ENCODE measurements around the gene MUC12.

Gene MUC12

DNA sequence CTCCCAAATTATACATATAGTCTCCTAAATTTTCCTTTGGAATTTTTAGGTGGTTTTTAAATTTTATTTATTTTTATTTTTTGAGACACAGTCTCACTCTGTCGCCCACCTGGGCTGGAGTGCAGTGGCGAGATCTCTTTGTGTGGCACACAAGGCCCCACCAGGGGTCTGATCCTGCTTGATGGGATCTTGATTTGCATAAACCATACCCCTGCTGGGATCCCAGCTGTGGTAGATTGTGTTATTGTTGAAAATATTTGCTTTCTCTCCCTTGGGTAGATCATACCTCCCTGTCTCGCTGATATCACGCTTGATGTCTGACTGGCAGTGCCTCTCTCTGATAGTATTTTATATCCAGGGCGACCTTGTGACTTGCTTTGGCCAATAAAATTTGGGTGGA, 25.7 kb upstream of the MUC12 start:
- H3K4me3 ChIP-seq (ENCODE audit: low read depth, low read length): no peak overlapping the region
- TF ChIP-seq, protein P1, sequence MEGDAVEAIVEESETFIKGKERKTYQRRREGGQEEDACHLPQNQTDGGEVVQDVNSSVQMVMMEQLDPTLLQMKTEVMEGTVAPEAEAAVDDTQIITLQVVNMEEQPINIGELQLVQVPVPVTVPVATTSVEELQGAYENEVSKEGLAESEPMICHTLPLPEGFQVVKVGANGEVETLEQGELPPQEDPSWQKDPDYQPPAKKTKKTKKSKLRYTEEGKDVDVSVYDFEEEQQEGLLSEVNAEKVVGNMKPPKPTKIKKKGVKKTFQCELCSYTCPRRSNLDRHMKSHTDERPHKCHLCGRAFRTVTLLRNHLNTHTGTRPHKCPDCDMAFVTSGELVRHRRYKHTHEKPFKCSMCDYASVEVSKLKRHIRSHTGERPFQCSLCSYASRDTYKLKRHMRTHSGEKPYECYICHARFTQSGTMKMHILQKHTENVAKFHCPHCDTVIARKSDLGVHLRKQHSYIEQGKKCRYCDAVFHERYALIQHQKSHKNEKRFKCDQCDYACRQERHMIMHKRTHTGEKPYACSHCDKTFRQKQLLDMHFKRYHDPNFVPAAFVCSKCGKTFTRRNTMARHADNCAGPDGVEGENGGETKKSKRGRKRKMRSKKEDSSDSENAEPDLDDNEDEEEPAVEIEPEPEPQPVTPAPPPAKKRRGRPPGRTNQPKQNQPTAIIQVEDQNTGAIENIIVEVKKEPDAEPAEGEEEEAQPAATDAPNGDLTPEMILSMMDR (IDR thresholded peaks at IDR 0.05; ENCODE audit: borderline replicate concordance, insufficient read depth, low read depth, low read length): no peak

DNA sequence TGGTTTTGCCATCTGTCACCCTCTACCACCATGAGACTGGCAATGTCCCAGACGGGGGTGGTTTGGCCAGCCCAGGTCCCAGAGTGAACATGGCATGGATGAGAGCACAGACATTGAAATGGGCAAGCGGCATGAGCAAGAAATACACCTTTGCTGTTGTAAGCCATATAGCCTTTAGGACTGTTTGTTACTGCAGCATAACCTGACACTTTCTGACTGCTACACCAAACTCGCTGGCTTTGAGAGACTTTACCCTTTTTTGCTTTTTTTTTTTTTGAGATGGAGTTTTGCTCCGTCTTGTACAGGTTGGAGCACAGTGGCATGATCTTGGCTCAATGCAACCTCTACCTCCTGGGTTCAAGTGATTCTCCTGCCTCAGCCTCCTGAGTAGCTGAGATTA, 25.2 kb upstream of the MUC12 start:
- no peak overlapping the region for H3K4me3 ChIP-seq (ENCODE audit: low read depth, low read length)
- TF ChIP-seq, protein P1 (IDR thresholded peaks at IDR 0.05; ENCODE audit: borderline replicate concordance, insufficient read depth, low read depth, low read length): no peak

DNA sequence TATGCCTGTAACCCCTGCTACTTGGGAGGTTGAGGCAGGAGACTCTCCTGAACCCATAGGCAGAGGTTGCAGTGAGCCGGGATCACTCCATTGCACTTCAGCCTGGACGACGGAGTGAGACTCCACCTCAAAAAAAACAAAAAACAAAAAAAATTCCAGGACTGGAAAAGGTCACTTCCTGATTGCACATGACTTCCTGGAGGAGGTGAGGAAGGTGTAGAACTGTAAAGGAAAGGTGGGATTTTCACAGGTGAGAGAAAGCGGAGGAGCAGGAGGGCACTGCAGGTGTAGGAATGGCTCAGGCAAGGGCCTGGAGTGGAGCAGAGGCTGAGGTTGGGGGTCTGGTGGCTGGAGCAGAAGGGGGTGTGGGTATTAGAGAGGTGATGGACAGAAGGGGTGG, 23.3 kb upstream of the MUC12 start:
- no peak overlapping the region for H3K4me3 ChIP-seq (ENCODE audit: low read depth, low read length)
- TF ChIP-seq, protein P1 (IDR thresholded peaks at IDR 0.05; ENCODE audit: borderline replicate concordance, insufficient read depth, low read depth, low read length): no peak

DNA sequence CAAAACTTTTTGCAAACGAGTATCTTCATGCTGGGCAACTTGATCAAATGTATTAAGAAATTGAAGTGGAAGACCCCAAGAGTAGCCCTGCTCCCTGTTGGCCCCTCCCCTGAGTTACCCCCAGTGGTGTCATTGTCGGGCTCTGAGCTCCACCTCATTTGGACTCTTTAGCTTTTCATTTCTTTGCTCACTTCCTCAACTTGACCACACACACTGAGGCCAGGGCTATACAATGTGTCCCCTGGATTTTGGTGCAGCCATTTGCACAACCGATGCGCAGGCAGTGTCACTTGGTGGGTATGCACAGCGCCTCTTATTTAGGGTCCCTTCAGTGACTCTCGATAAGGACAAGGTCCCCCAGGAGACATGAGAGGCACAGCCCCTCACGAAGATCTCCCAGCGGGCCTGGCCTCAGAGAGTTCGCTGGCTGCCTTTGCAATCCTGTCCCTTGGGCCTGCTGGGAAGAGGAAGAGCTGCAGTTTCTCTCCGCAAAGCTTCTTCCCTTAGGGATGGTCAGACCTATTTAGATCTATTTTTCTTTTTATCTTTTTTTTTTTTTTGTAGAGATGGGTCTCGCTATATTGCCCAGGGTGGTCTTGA, 22.5 kb upstream of the MUC12 start:
- H3K4me3 ChIP-seq (ENCODE audit: low read depth, low read length): no peak overlapping the region
- TF ChIP-seq, protein P1 (IDR thresholded peaks at IDR 0.05; ENCODE audit: borderline replicate concordance, insufficient read depth, low read depth, low read length): no peak

DNA sequence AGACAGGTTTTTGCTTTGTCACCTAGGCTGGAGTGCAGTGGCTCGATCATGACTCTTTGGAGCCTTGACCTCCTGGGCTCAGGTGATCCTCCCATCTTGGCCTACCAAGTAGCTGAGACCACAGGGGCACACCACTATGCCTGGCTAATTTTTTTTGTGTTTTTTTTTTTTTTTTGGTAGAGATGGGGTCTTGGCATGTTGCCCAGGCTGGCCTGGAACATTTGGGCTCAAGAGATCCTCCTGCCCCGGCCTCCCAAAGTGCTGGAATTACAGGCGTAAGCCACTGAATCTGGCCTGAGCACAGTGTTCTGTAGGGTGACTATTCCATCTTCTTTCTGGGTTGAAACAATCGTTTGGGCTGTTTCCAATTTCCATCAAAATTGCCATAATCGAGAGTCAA, 21.6 kb upstream of the MUC12 start:
- TF ChIP-seq, protein P1 (IDR thresholded peaks at IDR 0.05; ENCODE audit: borderline replicate concordance, insufficient read depth, low read depth, low read length): no peak
- H3K4me3 ChIP-seq (ENCODE audit: low read depth, low read length): no peak overlapping the region

DNA sequence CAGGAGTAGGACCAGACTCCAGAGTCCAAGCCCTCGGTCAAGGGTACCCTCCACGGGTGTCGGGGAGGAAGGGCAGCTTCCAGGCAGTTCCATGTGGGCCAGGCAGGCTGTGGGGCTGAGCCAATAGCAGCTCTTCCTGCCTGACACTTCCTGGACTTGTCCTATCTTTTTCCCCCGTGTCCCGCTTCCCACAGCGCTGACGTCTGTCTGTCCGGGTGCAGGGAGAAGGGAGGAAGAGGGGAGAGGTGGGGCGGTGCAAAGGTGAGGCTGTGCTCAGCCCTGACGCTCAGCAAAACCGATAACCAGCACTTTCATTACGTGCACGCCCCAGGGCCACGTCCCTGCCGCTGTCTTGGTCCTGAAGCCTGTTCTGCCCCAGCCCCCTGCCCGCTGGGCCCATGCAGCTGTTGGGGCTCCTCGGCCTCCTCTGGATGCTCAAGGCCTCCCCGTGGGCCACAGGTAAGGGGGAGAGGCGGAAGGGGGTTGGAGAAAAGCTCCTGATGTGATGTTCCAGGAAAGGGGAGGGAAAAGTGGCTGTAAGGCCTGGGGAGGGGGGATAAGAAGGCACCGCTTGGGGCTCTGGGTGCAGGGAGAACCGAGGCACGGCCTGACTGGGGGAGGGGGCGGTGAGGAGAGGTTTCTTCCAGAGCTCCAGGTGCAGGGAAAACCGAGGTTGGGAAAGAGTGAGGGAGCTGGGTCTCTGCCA, 20.0 kb upstream of the MUC12 start, which contains the start of gene MUC3A:
MUC3A (plus strand) TSS at position 308 of the 706 bp plus-strand sequence; CDS start at position 399, 91 bp downstream.
- TF ChIP-seq, protein P1 (IDR thresholded peaks at IDR 0.05; ENCODE audit: borderline replicate concordance, insufficient read depth, low read depth, low read length): no peak
- no peak within 1 kb of the TSS for H3K4me3 ChIP-seq (ENCODE audit: low read depth, low read length)

DNA sequence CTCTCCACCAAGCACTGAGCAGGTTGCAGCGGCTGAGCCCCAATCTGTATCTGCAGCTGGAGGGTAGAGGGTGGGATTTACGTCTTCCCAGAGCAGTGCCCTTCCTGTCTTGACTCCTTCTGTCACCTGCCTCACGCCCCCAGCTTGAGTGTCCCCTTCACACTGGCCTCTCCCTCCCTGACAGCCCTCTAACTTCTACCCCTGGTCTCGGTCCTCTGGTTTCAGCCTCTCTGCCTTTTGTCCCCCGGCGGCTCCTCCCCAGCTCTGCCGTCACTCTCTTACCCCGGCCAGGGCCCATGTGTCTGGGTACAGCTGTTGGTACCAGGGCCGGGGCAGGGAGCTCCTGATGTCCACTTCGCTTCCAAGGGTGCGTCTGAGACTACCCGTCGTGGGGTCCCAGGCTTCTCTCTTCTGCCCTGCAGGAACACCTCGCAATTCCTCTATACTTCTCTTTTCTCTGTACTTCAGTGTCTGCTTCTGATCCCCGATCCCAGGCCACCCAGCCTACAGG, 19.4 kb upstream of the MUC12 start:
- TF ChIP-seq, protein P1 (IDR thresholded peaks at IDR 0.05; ENCODE audit: borderline replicate concordance, insufficient read depth, low read depth, low read length): no peak
- H3K4me3 ChIP-seq (ENCODE audit: low read depth, low read length): no peak overlapping the region
